H9 (cell line): Measurements from ENCODE around the gene ITGB1BP1. TPM values are rescaled to one million over a fixed set of nuclear protein-coding genes. Genes with fewer than 3 reads are reported as not detected.

ENCODE experiments used
- DNase-seq: peaks from one replicate; pipeline ENCODE4 v3.0.0-alpha.2; 2017
- H2AFZ ChIP-seq: one replicate; pipeline ENCODE4 v1.6.1; 2013; ENCODE audit warnings: mild to moderate bottlenecking, low read length, control low read depth, moderate library complexity
- H2AK5ac ChIP-seq: 2 replicates; pipeline ENCODE4 v1.6.1; 2013; ENCODE audit warnings: low read length, control low read depth, mixed read lengths; ENCODE audit not compliant: insufficient read length
- H2BK120ac ChIP-seq: one replicate; pipeline ENCODE4 v1.6.1; 2013; ENCODE audit warnings: low read depth, mild to moderate bottlenecking, low read length, control low read depth, inconsistent platforms; ENCODE audit not compliant: poor library complexity, severe bottlenecking
- H2BK12ac ChIP-seq: 2 replicates; pipeline ENCODE4 v1.6.1; 2013; ENCODE audit warnings: low read length, control low read depth, mixed read lengths, low read depth; ENCODE audit not compliant: insufficient read length
- H2BK15ac ChIP-seq: 2 replicates; pipeline ENCODE4 v1.6.1; 2013; ENCODE audit warnings: low read depth, low read length, control low read depth
- H2BK20ac ChIP-seq: one replicate; pipeline ENCODE4 v1.6.1; 2013; ENCODE audit warnings: low read depth, mild to moderate bottlenecking, low read length, control low read depth, inconsistent platforms; ENCODE audit not compliant: poor library complexity, severe bottlenecking
- H2BK5ac ChIP-seq: 2 replicates; pipeline ENCODE4 v1.6.1; 2013; ENCODE audit warnings: low read length, control low read depth, mixed read lengths; ENCODE audit not compliant: insufficient read length
- H3K14ac ChIP-seq: 2 replicates; pipeline ENCODE4 v1.6.1; 2013; ENCODE audit warnings: low read length, control low read depth; ENCODE audit not compliant: insufficient read depth
- H3K18ac ChIP-seq: 2 replicates; pipeline ENCODE4 v1.6.1; 2013; ENCODE audit warnings: low read depth, mild to moderate bottlenecking, mixed read lengths, low read length, control low read depth; ENCODE audit not compliant: insufficient read length
- H3K23ac ChIP-seq: 2 replicates; pipeline ENCODE4 v1.6.1; 2013; ENCODE audit warnings: low read length, control low read depth, mixed read lengths, low read depth; ENCODE audit not compliant: insufficient read length
- H3K23me2 ChIP-seq: 2 replicates; pipeline ENCODE4 v1.6.1; 2013; ENCODE audit warnings: low read depth, mild to moderate bottlenecking, mixed read lengths, low read length, control low read depth; ENCODE audit not compliant: insufficient read length, poor library complexity, severe bottlenecking
- H3K27ac ChIP-seq: 2 replicates; pipeline ENCODE4 v1.5.1; 2013; ENCODE audit warnings: low read length, control low read depth, mixed read lengths, low read depth; ENCODE audit not compliant: insufficient read length
- H3K27me3 ChIP-seq: 2 replicates; pipeline ENCODE4 v1.6.1; 2013; ENCODE audit warnings: low read length, control low read depth, inconsistent platforms; ENCODE audit not compliant: insufficient read depth
- H3K4ac ChIP-seq: 2 replicates; pipeline ENCODE4 v1.6.1; 2013; ENCODE audit warnings: low read depth, mild to moderate bottlenecking, control low read depth, inconsistent platforms, low read length, moderate library complexity
- H3K4me1 ChIP-seq: 2 replicates; pipeline ENCODE4 v1.6.1; 2013; ENCODE audit warnings: low read length, control low read depth, inconsistent platforms; ENCODE audit not compliant: insufficient read depth
- H3K4me2 ChIP-seq: 2 replicates; pipeline ENCODE4 v1.6.1; 2013; ENCODE audit warnings: low read length, control low read depth, mixed read lengths; ENCODE audit not compliant: insufficient read length, insufficient read depth
- H3K56ac ChIP-seq: 2 replicates; pipeline ENCODE4 v1.6.1; 2013; ENCODE audit warnings: low read depth, mild to moderate bottlenecking, mixed read lengths, low read length, control low read depth; ENCODE audit not compliant: insufficient read length
- H3K79me1 ChIP-seq: 2 replicates; pipeline ENCODE4 v1.6.1; 2013; ENCODE audit warnings: low read depth, mild to moderate bottlenecking, moderate library complexity, low read length, control low read depth, inconsistent platforms; ENCODE audit not compliant: insufficient read depth, poor library complexity, severe bottlenecking
- H3K79me2 ChIP-seq: 2 replicates; pipeline ENCODE4 v1.6.1; 2013; ENCODE audit warnings: low read length, control low read depth, inconsistent platforms; ENCODE audit not compliant: insufficient read depth
- H3K9ac ChIP-seq: 2 replicates; pipeline ENCODE4 v1.6.1; 2013; ENCODE audit warnings: low read length, control low read depth, mixed read lengths; ENCODE audit not compliant: insufficient read length; ENCODE audit errors: extremely low read depth
- H3K9me3 ChIP-seq: one replicate; pipeline ENCODE4 v1.6.1; 2013; ENCODE audit warnings: low read depth, low read length, inconsistent platforms; ENCODE audit not compliant: control insufficient read depth
- H3T11ph ChIP-seq: one replicate; pipeline ENCODE4 v1.6.1; 2013; ENCODE audit warnings: mild to moderate bottlenecking, low read length, control low read depth, inconsistent platforms
- H4K20me1 ChIP-seq: one replicate; pipeline ENCODE4 v1.6.1; 2013; ENCODE audit not compliant: control insufficient read depth, insufficient read length, insufficient read depth
- H4K5ac ChIP-seq: 2 replicates; pipeline ENCODE4 v1.6.1; 2013; ENCODE audit warnings: low read depth, mild to moderate bottlenecking, mixed read lengths, low read length, control low read depth; ENCODE audit not compliant: insufficient read length
- H4K8ac ChIP-seq: replicated peaks from 2 replicates; pipeline ENCODE4 v1.6.1; 2013; ENCODE audit warnings: low read length, control low read depth, mixed read lengths, low read depth; ENCODE audit not compliant: insufficient read length
- H4K91ac ChIP-seq: 2 replicates; pipeline ENCODE4 v1.6.1; 2013; ENCODE audit warnings: low read depth, mild to moderate bottlenecking, moderate library complexity, mixed read lengths, low read length, control low read depth; ENCODE audit not compliant: insufficient read length
- H3K27ac Mint-ChIP-seq, 3 experiments: 2 replicates in 2 of 3; 3 replicates in 1 of 3; pipeline ENCODE4 v1.8.0; 2020 to 2021; ENCODE audit warnings: mixed read lengths in 3 of 3, mild to moderate bottlenecking in 1 of 3, moderate library complexity in 1 of 3
- H3K27me3 Mint-ChIP-seq: 2 replicates; pipeline ENCODE4 v1.8.0; 2021; ENCODE audit warnings: low read depth, mild to moderate bottlenecking, moderate library complexity, mixed read lengths
- H3K36me3 Mint-ChIP-seq, 3 experiments: 2 replicates in 2 of 3; 3 replicates in 1 of 3; pipeline ENCODE4 v1.8.0; 2020 to 2021; ENCODE audit warnings: low read depth in 3 of 3, mixed read lengths in 3 of 3; ENCODE audit not compliant: insufficient read depth in 1 of 3
- H3K4me1 Mint-ChIP-seq, 2 experiments: 2 replicates each; pipeline ENCODE4 v1.8.0; 2020; ENCODE audit warnings: mixed read lengths in 2 of 2
- H3K4me3 Mint-ChIP-seq, 2 experiments: 2 replicates in 1 of 2; 3 replicates in 1 of 2; pipeline ENCODE4 v1.8.0; 2020 to 2021; ENCODE audit warnings: mild to moderate bottlenecking in 2 of 2, mixed read lengths in 2 of 2, moderate library complexity in 1 of 2
- H3K9me3 Mint-ChIP-seq, 2 experiments: 2 replicates in 1 of 2; 3 replicates in 1 of 2; pipeline ENCODE4 v1.8.0; 2020; ENCODE audit warnings: mild to moderate bottlenecking in 2 of 2, mixed read lengths in 2 of 2, moderate library complexity in 1 of 2
- CTCF ChIP-seq: fragments of 200-600 bp; sonication (generic); conservative IDR thresholded peaks from 3 replicates; pipeline ENCODE4 v1.8.0; 2021; ENCODE audit warnings: antibody characterized with exemption, mild to moderate bottlenecking
- WGBS: extraction: QIAGEN DNeasy Blood & Tissue Kit; methylation state at CpG from one replicate; pipeline ENCODE4 v1.1.7; 2013; ENCODE audit warnings: missing lambda C conversion rate, low lambda C conversion rate, mixed read lengths; ENCODE audit not compliant: insufficient read length; ENCODE audit errors: extremely low coverage; 5-methylcytosine and 5-hydroxymethylcytosine counted together
- total RNA-seq: library from RNA; stranded (reverse); gene quantifications from 2 replicates; pipeline ENCODE4 v1.2.1, GENCODE V29; 2021

Gene ITGB1BP1
- total RNA-seq, 1 experiment from 2014 or later, result 38.7 TPM

- no peaks in the 10 kb centered on the region for H4K20me1 ChIP-seq
- TF ChIP-seq CTCF, result no peak
- H3K18ac ChIP-seq, result no peak overlapping the region
- no peak overlapping the region for H2BK20ac ChIP-seq
- H3K79me1 ChIP-seq, result no peaks in the 10 kb centered on the region
- Mint-ChIP-seq H3K27me3 (no peaks in the 10 kb centered on the region), H3K36me3 (peaks cover 10 to 47% (median 40%) of the 10 kb centered on the region in 3 experiments; a peak in 6 of 7 replicates), H3K9me3 (no peaks in the 10 kb centered on the region), H3K27ac (no peak overlapping the region), H3K4me1 (peaks cover 0 to 4% of the 10 kb centered on the region in 2 experiments; a peak in 1 of 4 replicates), H3K4me3 (no peak overlapping the region)
- H3K9me3 ChIP-seq, result no peaks in the 10 kb centered on the region
- WGBS, result no CpG with 5 or more reads among the region's 46 CpGs
- H4K5ac ChIP-seq, result no peak overlapping the region
- H3K23ac ChIP-seq, result no peak overlapping the region
- H2BK5ac ChIP-seq, result no peak overlapping the region
- H3K79me2 ChIP-seq, result no peaks in the 10 kb centered on the region
- no peak overlapping the region for H2BK15ac ChIP-seq
- no peak overlapping the region for H3K56ac ChIP-seq
- H3K27ac ChIP-seq, result no peak overlapping the region
- H3K14ac ChIP-seq, result no peak overlapping the region
- no peak overlapping the region for H2AFZ ChIP-seq
- H3K4ac ChIP-seq, result no peak overlapping the region
- no peak overlapping the region for H3T11ph ChIP-seq
- H3K27me3 ChIP-seq, result no peaks in the 10 kb centered on the region
- H4K8ac ChIP-seq, result no peak overlapping the region
- no peak overlapping the region for H4K91ac ChIP-seq
- no peak overlapping the region for H2BK12ac ChIP-seq
- H2AK5ac ChIP-seq, result no peak overlapping the region
- H3K4me2 ChIP-seq, result no peak overlapping the region
- no peaks in the 10 kb centered on the region for H3K4me1 ChIP-seq
- H3K9ac ChIP-seq, result no peak overlapping the region
- no peak overlapping the region for H2BK120ac ChIP-seq
- no peak for DNase-seq
- H3K23me2 ChIP-seq, result no peaks in the 10 kb centered on the region
Observed at GRCh38 chr2:9466147-9466683, 42.9 kb upstream of the ITGB1BP1 start.
